ENCODE data around the gene PIWIL4. TPM values are rescaled to one million over a fixed set of nuclear protein-coding genes. Genes with fewer than 3 reads are reported as not detected.
A peak's percentile ranks its signal among the peaks of the same experiment; 100 is the strongest.

Gene PIWIL4
- total RNA-seq, result 0.62 and 1.1 TPM in 2 replicates

DNA sequence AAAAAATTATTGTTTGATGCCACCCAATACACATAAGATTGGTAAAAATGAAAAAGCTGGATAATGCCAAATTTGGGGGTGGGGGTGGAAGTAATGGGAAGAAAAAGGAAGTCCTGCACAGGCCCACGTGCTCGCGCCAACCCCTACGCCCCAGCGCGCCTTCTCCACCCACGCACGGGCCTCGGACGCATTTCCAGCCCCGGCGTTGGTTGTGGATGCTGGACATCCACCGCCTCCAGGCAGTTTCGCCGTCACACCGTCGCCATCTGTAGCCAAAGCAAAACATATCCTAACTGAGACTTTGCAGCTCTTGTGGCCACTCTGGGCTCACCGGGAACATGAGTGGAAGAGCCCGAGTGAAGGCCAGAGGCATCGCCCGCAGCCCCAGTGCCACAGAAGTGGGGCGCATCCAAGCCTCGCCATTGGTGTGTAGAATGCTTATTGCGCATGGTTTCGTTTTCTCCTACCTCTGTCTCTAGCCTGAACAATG lies at the start of gene PIWIL4:
TSS of gene PIWIL4 (plus strand) at position 188 of the 490 bp plus-strand sequence. CDS start at position 339, 151 bp downstream.
- no peak for ATAC-seq (ENCODE audit: low read depth)
- no peaks in the 10 kb centered on the region for H3K36me3 Mint-ChIP-seq (ENCODE audit: low read depth)
- no peaks in the 10 kb centered on the region for H3K9me3 Mint-ChIP-seq
- intact Hi-C loops (cut with micrococcal nuclease), result no loop called here
- TF ChIP-seq CTCF (IDR thresholded peaks at IDR 0.05), result no peak
- ChIA-PET POLR2A (no interaction called here), CTCF (no interaction called here)
- no peaks in the 10 kb centered on the region for H3K4me1 Mint-ChIP-seq
- no peak within 1 kb of the TSS for H3K27ac Mint-ChIP-seq
- no peak for DNase-seq
- H3K27me3 Mint-ChIP-seq, result no peaks in the 10 kb centered on the region
- no peak within 1 kb of the TSS for H3K4me3 Mint-ChIP-seq

DNA sequence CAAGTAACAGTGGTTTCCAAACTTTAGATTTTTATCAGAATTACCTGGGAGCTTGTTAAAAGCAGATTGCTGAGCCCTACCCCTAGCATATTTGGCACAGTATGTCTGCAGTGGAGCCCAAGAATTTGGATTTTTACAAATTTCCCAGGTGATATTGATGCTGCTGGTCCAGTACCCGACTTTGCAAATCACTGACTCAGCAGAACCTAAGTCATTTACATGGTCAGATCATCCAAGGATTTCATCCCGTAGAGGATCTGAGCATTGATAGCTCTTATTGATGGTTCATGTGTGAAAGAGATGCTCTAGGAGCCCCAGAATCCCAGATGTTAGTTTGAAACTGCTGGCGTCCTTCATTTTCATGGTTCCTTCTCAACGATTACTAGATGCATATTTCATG lies 48.9 kb upstream of the PIWIL4 start:
- DNase-seq (no peak), ATAC-seq (ENCODE audit: low read depth) (no peak)
- CTCF ChIA-PET, result interaction anchor here (0.6 to 3.5 kb wide), 5 partner anchors 10 to 380 kb away, joined by 3 to 10 read pairs (median 3); no protein-coding TSS in a partner anchor
- intact Hi-C loops (cut with micrococcal nuclease), result loop anchor here (2.0 kb wide), 3 partner anchors 25 to 245 kb away; partner anchors contain the start of gene FUT4
- H3K27me3 Mint-ChIP-seq, result peaks cover 19% of the 10 kb centered on the region
- no peaks in the 10 kb centered on the region for H3K36me3 Mint-ChIP-seq (ENCODE audit: low read depth)
- no peak for TF ChIP-seq CTCF (IDR thresholded peaks at IDR 0.05)
- POLR2A ChIA-PET, result no interaction called here
- no peaks in the 10 kb centered on the region for H3K4me1 Mint-ChIP-seq
- H3K9me3 Mint-ChIP-seq, result no peaks in the 10 kb centered on the region
- H3K27ac Mint-ChIP-seq, result no peak overlapping the region
- H3K4me3 Mint-ChIP-seq, result no peak overlapping the region

GRCh38 chr11:94519478-94520084 lies 47.6 kb upstream of the PIWIL4 start:
- Mint-ChIP-seq H3K4me1 (no peaks in the 10 kb centered on the region), H3K27me3 (peaks cover 23% of the 10 kb centered on the region), H3K9me3 (no peaks in the 10 kb centered on the region), H3K27ac (no peak overlapping the region), H3K4me3 (no peak overlapping the region), H3K36me3 (ENCODE audit: low read depth) (no peaks in the 10 kb centered on the region)
- ATAC-seq (ENCODE audit: low read depth) (no peak), DNase-seq (no peak)
- intact Hi-C loops (cut with micrococcal nuclease), result loop anchor here (1.0 to 2.0 kb wide), 6 partner anchors 23 to 1907 kb away; partner anchors contain the start of gene FUT4
- TF ChIP-seq CTCF (IDR thresholded peaks at IDR 0.05), result peak; percentile 54
- ChIA-PET POLR2A (no interaction called here), CTCF (interaction anchor here (0.7 to 3.5 kb wide), 6 partner anchors 12 to 388 kb away, joined by 3 to 10 read pairs (median 4); no protein-coding TSS in a partner anchor)

DNA sequence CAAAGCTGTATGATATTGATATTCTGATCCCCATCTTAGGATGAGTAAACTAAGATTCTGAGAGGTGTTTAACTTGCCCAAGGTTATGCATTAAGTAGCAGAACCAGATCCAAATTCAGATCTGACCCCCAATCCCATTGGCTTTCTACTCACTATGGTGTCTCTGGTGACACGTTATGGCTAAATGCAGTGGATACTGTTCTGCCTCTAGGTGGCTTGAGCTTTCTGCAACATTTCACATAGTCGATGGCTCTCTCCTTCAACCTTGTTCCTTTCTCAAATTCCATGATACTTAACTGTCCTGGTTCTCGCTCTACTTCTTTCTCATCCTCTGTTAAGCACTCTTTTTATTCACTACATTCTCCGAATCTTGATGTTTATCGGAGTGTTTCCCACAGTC lies 45.5 kb upstream of the PIWIL4 start:
- no peaks in the 10 kb centered on the region for H3K9me3 Mint-ChIP-seq
- peaks cover 20% of the 10 kb centered on the region for H3K27me3 Mint-ChIP-seq
- intact Hi-C loops (cut with micrococcal nuclease), result no loop called here
- DNase-seq, result no peak
- no peak overlapping the region for H3K4me3 Mint-ChIP-seq
- POLR2A ChIA-PET, result no interaction called here
- no peaks in the 10 kb centered on the region for H3K4me1 Mint-ChIP-seq
- no peak for ATAC-seq (ENCODE audit: low read depth)
- CTCF ChIA-PET, result interaction anchor here (0.8 to 1.7 kb wide), 6 partner anchors 9 to 1905 kb away, joined by 3 to 5 read pairs (median 4); partner anchors contain the start of gene C11orf97
- H3K27ac Mint-ChIP-seq, result no peak overlapping the region
- TF ChIP-seq CTCF (IDR thresholded peaks at IDR 0.05), result no peak
- H3K36me3 Mint-ChIP-seq (ENCODE audit: low read depth), result no peaks in the 10 kb centered on the region

- H3K27me3 Mint-ChIP-seq, result peaks cover 34% of the 10 kb centered on the region
- no peaks in the 10 kb centered on the region for H3K9me3 Mint-ChIP-seq
- H3K36me3 Mint-ChIP-seq (ENCODE audit: low read depth), result no peaks in the 10 kb centered on the region
- intact Hi-C loops (cut with micrococcal nuclease), result no loop called here
- H3K4me1 Mint-ChIP-seq, result no peaks in the 10 kb centered on the region
- no peak overlapping the region for H3K4me3 Mint-ChIP-seq
- no peak for TF ChIP-seq CTCF (IDR thresholded peaks at IDR 0.05)
- CTCF ChIA-PET, result no interaction called here
- DNase-seq (no peak), ATAC-seq (ENCODE audit: low read depth) (no peak)
- no peak overlapping the region for H3K27ac Mint-ChIP-seq
- POLR2A ChIA-PET, result no interaction called here
These were observed 42.8 kb upstream of the PIWIL4 start for GRCh38 chr11:94524341-94524740.
